Effector CD8-positive, alpha-beta T cell (primary cell): ENCODE results near the gene INTS2.
"Not testable (repeated sequence)": the region's sequence is repeated elsewhere in the genome, so short reads cannot be mapped to it uniquely, and the experiment has no call there.

Experiments used
- DNase-seq: peaks from one replicate; lab custom pipeline; 2025; lab: John Stamatoyannopoulos, UW

Gene INTS2

GRCh38 chr17:61897548-61898180 lies 30.1 kb downstream of the INTS2 start:
- DNase-seq = no peak

- no peak for DNase-seq
Observed at GRCh38 chr17:61895391-61895790, 32.4 kb downstream of the INTS2 start.

- not testable (repeated sequence) for DNase-seq
Observed at GRCh38 chr17:61894310-61894709, 33.5 kb downstream of the INTS2 start.

- not testable (repeated sequence) for DNase-seq
Observed at GRCh38 chr17:61887733-61888132, 40.0 kb downstream of the INTS2 start.

- DNase-seq = not testable (repeated sequence)
Observed at GRCh38 chr17:61885865-61886264, 41.9 kb downstream of the INTS2 start.

- DNase-seq = no peak
Observed at GRCh38 chr17:61884864-61885263, 42.9 kb downstream of the INTS2 start.

- no peak for DNase-seq
Observed at GRCh38 chr17:61880589-61881102, 47.1 kb downstream of the INTS2 start.

- no peak for DNase-seq
Observed at GRCh38 chr17:61878984-61879612, 48.7 kb downstream of the INTS2 start.

- no peak for DNase-seq
Observed at GRCh38 chr17:61878520-61878919, 49.3 kb downstream of the INTS2 start.

- no peak for DNase-seq
Observed at GRCh38 chr17:61877837-61878236, 49.9 kb downstream of the INTS2 start.

GRCh38 chr17:61875804-61876203 lies 52.0 kb downstream of the INTS2 start:
- DNase-seq = no peak

GRCh38 chr17:61875285-61875684 lies 52.5 kb downstream of the INTS2 start:
- no peak for DNase-seq

- DNase-seq = no peak
Observed at GRCh38 chr17:61874075-61874474, 53.7 kb downstream of the INTS2 start.

- DNase-seq = no peak
Observed at GRCh38 chr17:61872099-61872498, 55.7 kb downstream of the INTS2 start.

- no peak for DNase-seq
Observed at GRCh38 chr17:61869138-61869537, 58.6 kb downstream of the INTS2 start.

GRCh38 chr17:61868074-61868473 lies 59.7 kb downstream of the INTS2 start:
- no peak for DNase-seq

GRCh38 chr17:61867033-61867432 lies 60.7 kb downstream of the INTS2 start:
- no peak for DNase-seq

GRCh38 chr17:61863801-61864126 lies 64.0 kb downstream of the INTS2 start:
- no peak for DNase-seq

- DNase-seq = peak; percentile 85
Observed at GRCh38 chr17:61862975-61863800, 64.6 kb downstream of the INTS2 start, which contains the start of gene BRIP1. Gene BRIP1 (minus strand): TSS chr17:61863528. CDS start chr17:61861539, 1,989 bp downstream.

- no peak for DNase-seq
Observed at GRCh38 chr17:61862105-61862574, 65.6 kb downstream of the INTS2 start.

GRCh38 chr17:61860397-61860796 lies 67.4 kb downstream of the INTS2 start:
- DNase-seq = not testable (repeated sequence)

- no peak for DNase-seq
Observed at GRCh38 chr17:61856035-61856434, 71.7 kb downstream of the INTS2 start.

- DNase-seq = no peak
Observed at GRCh38 chr17:61852857-61853256, 74.9 kb downstream of the INTS2 start.
